Stimulated activated CD4-positive, alpha-beta T cell treated with anti-CD3 and anti-CD28 coated beads, Interleukin-4, amount 100 ng/mL, for 48 hours (primary cell): ENCODE results near the gene KCMF1.

Experiments
- DNase-seq, 2 donors: peaks; one replicate each; pipeline ENCODE4 v3.0.0-alpha.2; 2020; ENCODE audit warnings: low read depth in 2 of 2

The KCMF1 gene

DNA sequence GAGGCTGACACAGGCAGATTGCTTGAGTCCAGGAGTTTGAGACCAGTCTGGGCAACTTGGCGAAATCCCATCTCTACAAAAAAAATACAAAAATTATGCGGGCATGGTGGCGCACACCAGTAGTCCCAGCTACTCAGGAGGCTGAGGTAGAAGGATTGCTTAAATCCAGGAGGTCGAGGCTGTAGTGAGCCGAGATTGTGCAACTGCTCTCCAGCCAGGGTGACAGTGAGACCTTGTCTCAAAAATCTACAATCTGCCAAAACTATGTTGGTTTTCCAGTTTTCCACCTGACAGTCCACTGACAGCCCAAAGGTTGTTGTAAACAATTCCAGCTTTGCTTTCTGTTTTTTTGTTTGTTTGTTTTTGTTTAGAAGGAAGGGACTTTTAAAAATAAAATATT lies 51.3 kb downstream of the KCMF1 start:
- DNase-seq = no peak

DNA sequence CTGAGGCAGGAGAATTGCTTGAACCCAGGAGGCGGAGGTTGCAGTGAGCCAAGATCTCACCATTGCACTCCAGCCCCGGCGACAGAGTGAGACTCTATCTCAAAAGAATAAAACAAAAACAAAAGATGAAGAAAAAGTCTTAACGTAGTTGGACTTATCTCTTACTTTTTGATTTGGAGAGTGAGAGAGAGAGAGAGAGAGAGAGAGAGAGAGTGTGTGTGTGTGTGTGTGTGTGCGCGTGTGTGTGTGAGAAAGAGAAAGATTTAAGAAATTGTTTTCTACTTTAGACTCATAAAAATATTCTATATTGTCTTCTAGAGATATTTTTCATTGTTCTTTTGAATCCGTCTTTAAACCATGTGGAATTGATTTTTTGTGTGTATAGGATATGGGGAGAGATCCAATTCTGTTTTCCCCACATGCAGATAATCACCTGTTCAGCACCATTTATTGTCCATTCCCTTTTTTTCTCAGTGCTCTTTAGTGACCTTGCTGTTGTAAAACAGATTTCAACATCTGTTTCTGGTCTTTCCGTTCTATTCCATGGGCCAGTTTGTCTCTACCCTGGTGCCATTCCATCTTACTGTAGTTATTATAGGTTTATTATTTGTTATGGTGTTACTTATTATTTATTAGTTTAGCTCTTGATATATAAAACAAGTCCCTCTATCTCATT lies 53.5 kb downstream of the KCMF1 start:
- no peak for DNase-seq

DNA sequence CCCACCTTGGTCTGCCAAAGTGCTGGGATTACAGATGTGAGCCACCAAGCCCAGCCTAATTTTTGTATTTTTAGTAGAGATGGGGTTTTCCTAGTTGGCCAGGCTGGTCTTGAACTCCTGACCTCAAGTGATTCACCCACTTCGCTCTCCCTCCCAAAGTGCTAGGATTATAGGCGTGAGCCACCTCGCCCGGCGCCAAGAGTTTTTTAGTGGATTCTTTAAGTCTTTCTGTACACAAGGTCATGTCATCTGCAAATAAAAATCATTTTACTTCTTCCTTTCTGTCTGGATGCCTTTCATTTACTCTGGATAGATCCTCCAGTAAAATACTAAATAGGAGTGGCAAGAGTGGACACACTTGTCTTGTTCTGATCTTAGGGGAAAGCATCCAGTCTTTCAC lies 61.7 kb downstream of the KCMF1 start:
- no peak for DNase-seq

DNA sequence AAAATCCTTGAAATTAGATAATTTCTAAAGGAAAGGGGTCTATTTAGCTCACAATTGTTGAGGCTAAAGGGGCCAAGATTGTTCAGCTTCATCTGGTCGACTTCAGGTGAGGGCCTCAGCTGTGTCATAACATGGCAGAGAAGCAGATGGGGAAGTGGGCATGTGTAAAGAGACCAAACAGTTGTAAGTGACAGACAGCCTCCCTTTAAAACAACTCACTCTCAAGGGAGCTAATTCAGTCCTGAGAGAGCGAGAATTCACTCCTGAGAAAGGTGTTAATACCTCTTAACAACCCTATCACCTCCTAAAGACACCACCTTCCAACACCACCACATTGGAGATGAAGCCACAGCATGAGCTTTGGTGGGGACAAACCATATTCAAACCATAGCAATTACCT lies 62.4 kb downstream of the KCMF1 start:
- no peak for DNase-seq

DNA sequence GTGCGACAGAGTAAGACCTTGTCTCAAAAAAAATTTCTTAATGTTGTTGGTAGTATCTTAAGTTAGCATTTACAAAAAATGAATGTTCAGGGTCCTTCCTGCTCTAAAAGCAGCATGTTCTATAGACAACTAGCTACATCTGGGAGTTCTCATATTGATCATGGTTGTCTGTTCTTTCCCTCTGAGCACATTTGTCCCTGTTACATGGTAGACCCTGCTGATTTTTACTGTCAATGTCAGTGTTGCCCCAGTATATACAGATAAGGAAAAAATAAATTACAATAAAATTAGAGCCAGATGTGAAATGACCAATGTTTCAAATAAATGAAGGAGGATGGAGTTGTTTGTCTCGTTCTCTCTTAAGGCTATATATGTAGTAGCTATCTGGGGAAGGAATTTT lies 63.2 kb downstream of the KCMF1 start:
- no peak for DNase-seq

DNA sequence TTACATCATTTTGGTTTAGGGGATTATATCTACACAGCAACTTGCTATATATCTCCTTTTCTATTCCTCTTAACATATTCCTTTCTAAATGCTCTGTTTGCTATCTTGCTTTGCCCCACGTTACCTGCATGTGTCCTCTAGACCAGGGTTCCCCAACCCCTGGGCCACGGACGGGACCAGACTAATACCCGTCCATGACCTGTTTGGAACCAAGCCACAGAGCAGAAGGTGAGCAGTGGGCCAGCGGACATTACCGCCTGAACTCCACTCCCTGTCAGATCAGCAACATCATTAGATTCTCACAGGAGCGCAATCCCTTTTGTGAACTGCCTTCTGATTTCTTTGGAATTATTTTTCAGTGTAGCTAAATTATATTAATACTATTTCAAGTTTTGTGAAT lies 66.7 kb downstream of the KCMF1 start:
- DNase-seq = no peak

DNA sequence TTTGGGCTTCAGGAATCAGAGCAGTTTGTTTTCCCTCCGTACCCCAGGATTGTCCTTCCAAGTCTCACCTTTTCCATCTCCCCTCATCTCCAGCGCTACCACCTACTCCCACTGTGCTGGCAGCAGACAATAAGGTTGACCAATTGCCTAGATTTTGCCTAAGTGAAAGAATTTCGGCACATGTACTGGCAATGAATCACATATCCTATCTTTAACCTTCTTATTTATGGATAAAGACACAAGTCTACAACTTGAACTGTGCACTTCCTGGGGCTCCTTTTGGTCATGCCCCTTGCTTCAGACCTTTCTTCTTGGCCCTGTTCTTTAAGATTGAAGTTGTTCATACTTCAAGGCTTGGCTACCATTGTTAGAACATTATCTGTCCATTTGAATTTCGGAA lies 71.4 kb downstream of the KCMF1 start:
- DNase-seq = no peak

DNA sequence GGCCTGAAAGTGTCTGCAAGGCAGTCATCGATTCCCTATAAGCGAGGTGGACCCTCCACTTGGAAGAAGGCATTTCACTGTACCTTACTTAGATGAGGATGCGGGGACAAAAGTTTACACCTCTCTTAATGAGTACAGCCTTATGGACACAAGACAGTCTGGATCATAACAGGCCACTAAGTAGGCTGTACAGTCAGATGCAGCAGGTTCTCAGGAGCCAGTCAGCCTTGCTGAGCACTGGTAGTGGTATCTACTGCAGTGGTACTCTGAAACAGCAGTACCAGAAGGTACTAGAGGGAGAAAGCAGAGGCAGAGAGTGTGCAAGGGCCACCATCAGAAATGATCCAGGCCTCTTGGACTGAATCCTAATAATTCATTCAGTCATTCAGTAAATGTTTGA lies 77.6 kb downstream of the KCMF1 start:
- no peak for DNase-seq

DNA sequence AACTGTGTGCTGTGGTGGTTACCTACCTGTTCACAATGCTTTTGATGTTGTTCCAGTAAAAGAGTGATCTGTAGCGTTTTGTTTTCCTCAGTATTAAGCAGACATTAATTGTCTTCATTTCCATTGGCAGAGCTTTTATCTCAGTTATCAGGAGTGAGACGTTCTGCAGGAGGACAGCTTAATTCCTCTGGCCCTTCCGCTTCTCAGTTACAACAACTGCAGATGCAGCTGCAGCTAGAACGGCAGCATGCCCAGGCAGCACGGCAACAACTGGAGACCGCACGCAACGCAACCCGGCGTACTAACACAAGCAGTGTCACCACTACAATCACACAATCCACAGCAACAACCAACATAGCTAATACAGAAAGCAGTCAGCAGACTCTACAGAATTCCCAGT lies 78.3 kb downstream of the KCMF1 start:
- DNase-seq = no peak

DNA sequence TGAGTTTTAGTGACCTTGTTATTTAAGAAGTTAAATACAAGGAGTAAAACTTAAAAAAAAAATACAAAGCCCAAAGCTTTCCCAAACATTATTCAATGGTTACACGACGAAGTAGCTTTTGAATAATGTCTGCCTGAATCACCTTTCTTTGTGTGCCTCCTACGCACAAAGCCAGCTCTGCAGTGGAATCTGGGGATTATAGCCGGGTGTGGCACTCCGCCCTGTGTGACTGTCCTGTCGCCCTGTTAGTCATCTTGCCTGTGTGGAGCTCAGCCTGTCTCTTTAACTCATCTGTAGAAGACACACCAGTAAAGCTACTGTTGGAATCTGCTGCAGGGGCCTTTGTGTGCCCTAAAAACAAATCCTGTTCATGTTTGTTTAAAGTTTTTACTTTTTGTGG lies 82.8 kb downstream of the KCMF1 start:
- DNase-seq = peak in 1 of 2 donors; percentile 4

DNA sequence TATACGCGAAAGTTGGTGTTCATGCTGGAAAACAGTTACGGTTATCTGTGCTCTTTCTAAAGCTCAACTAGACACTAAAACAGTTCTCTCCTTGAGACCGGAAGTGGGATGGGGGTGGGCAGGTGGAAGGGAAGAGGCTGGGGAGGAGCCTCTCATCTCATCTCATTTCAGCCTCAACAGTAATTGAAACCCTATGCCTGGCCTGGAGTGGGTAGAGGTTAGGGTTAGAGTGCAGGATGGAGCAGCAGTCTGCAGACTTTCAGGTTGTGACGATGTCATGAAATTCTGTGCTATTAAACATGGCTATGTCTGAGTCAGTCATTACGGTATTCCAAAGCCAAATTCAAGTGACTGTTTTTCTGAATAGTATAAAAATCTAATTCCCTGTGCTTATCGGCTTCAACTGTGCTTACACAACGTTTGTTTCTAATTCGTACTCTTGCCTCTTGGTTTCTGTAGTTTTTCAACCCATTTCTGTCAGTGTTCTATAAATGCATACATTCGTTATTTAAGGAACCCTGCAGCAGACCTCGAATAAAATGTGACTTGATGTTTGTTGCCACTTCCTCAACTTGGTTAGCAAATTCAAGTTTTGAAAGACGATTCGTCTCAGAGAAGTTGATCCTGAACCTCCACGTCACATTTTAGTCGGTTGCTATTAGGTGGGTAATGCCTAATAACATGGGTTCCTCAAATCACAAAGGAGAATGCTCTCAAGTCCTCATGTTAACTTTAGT lies 86.4 kb downstream of the KCMF1 start:
- DNase-seq = no peak

DNA sequence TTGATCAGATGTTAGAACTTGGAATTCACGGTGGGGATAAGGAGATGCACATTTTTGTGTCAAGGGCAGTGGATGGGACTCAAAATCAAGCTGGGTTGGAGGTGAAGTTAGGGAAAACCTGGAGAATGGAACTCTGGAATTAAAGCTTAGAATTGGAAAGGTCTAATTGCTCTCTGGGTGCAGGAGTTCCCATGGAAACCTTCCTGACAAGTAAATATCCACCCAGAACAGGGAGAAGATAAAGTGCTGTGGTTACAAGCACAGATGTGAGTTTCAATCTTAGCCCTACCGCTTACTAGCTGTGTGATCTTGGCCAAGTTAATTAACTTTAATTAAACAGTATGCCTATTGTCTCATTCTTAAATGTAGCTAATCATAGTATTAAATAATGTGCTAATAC lies 90.9 kb downstream of the KCMF1 start:
- DNase-seq = no peak

DNA sequence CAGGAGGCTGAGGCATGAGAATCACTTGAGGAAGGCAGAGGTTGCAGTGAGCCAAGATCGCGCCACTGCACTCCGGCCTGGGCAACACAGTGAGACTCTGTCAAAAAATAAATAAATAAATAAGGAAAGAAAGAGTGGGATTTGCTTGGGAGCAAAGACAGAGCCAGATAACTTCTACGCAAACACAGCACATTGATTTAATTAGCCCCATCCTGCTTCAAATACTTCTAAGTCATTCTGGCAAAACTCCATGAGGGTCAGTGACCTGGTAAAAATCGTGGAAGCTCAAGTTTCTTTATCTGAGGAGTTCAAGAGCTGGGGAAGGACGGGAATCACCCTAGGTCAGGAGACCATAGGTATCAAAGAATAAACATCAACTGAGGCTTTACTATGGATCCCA lies 91.6 kb downstream of the KCMF1 start:
- DNase-seq = no peak

DNA sequence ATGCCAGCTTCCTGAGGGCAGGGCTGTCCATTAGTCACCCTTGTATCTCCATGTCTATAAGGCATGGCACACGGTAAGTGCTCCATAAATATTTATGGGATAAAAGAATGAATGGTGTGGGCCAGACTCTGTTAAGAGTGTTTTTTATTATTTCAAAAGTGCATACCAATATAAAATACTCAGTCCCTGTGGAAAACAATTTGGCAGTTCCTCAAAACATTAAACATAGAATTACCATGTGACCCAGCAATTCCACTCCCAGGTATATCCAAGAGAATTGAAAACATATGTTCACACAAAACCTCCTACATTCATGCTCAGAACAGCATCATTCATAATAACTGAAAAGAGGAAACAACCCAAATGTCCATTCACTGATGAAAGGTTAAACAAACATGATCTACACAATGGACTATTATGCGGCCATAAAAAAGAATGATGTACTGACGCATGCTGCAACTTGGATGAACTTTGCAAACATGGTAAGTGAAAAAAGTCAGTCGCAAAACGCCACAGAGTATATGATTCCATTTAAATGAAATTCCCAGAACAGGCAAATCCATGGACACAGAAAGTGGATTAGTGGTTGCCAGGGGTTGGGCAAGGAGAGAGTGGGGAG lies 93.1 kb downstream of the KCMF1 start:
- no peak for DNase-seq

DNA sequence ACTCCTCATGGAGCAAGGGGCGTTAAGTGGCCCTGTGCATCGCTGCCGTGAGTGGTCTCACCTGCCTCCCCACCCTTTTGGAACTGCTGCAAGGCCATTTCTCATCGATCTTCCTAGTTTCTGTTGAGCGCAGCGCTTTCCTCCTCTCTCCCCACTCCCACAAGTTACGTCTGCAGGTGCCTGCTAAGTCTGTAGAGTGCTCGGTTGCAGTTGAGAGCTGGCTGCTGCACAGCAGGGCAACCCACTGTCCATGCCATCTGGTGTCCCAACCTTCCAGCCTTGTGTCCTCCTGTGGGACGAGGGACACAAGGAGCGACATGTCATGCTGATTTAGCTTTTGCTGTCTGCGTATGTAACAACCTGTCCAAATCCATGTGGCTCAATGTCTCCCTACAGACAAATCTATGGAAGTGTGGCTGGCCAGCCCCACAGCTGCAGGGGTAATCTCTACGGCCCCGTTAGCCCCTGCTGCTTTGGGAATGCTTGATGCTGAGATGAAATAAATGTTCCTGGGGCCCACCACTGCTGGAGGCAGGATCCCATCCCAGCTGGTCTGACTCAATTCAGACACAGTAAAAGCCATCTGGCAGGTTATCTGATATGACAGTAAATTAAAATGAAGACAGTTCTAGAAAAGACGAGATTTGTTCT lies 94.1 kb downstream of the KCMF1 start:
- no peak for DNase-seq

DNA sequence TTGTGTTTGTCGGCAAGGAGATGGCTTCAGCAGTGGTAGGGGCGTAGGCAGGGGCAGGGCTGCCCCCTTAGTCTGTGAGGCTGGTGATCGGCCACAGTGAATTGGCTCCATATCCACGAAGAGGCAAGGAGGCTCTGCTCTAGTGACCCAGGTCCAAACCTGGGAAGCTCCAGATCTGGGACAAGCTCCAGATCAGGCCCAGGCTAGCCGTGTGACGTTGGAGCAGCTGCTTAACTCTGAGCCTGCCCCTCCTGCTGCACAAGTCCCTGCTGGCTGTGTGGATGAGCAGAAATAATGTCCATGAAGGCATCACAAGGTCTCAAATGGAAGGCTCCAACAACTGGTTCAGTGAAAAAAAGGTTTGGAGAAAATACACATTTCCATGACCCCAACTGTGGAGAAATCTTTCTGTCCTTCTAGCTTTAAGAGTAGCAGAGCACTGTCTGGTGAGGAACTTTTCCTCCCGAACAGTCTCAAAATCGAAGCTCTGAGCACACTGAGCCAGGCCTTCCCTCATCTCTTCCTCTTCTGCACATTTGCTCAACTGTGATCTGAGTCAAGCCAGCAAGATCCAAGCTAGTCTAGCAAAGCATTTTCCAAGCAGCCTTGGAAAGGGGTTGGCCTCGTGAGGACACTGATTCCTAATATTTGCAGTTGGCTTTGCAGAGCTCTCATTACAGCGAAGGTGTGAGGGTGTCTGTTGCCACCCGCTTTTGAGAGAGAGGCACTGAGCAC lies 95.2 kb downstream of the KCMF1 start:
- DNase-seq = no peak

DNA sequence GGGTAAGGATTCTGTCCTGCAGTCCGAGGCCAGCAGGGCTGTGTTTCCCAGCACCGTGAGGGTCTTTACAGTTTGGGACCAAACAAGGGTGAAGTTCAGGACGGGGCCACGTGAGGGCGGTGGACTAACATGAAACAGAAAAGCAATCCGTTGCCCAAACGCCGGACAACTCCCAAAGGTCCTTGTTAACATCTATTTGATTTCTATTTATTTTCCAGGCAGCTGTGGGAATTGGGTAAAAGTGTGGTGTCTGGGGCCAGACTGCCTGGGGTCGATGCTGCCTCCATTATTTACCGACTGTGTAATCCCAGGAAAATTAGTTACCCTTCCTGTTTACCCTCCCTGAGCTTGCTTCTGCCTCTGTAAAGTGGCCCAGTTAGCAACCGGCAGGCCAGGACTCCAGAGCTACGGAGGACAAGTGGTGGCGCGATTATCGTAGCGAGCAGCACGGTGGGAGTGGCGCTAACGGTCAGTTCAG lies 96.0 kb downstream of the KCMF1 start:
- DNase-seq = peak; percentile 36 to 55

DNA sequence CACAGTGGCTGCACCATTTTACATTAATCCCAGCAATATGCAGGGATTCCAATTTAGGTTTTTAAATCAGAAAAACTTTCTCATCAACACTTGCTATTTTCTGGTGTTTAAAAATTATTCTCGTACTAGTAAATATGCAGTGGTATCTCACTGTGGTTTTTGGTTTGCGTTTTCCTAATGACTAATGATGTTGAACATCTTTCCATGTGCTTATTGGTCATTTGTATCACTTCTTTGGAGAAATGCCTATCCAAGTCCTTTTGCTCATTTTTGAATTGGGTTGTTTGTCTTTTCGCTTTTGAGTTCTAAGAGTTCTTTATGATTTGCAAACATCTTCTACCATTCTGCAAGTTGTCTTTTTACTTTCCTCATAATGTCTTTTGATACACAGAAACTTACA lies 100.1 kb downstream of the KCMF1 start:
- no peak for DNase-seq

DNA sequence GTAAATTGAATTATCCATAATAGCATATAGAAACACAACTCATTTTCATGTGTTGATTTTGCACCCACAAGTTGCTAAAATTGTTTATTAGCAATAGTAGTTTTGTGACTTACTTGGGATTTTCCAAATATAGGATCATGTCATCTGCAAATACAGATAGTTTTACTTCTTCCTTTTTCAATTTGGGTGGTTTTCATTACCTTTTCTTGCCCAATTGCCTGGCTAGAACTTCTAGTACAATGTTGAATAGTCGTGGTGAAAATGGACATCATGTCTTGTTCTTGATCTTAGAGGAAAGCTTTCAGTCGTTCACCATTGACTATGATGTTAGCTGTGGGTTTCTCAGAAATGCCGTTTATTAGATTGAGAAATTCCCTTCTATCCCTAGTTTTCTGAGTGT lies 102.1 kb downstream of the KCMF1 start:
- DNase-seq = no peak

DNA sequence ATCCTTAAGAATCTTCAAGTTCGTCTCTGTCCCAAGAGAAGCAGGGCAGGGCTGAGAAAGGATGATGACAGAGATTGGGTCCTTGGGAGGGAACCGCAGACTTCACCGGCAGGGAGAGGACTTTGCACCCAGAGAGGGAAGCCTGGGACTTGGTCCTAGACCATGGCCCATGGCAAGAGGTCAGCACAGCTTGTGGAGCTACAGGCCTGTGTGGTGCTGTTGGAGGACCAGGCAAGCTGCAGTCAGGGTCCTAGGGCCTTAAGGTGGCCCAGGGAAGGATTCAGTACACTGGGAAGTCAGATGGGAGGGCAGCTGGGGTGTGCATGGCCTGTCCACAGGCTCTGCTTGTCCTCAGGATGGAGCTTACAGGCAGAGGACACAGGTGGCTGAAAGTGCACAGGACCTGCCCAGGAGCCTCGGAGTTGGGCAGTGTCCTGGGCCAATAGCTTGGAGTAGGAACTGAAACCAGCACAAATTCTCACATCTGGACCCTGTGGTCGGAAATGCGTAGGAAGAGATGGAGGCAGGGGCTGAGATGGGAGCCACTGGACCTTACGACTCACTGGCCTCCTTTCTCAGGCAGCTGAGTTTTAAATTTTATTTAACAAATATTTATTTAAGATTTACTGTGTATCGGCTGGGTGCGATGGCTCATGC lies 105.8 kb downstream of the KCMF1 start:
- no peak for DNase-seq

DNA sequence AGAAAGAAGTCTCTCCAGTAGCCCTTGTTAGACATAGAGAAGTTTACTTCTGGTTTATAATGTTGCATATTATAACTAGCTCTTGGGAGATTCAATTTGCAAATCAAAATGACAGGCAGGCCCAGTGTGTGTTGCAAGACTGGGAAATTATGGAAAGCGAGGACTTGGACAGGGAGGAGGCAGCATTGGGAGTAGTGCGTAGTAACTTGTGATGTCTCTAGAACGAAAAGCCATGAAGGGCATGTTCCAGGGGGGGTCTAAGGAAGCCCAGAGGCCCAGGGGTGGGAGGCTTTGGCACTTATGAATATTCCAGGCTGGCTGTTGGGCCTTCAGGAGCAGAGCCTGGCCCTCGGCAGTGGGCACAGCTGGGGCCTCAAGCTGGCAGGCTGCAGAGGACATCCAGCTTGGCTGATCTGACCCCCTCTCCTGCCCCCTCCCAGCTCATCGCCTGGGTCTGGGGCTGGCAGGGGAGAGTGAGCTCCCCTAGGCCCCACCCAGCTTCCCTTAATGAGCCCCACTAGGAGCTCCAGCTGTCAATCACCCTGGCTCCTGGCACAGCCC lies 107.0 kb downstream of the KCMF1 start:
- DNase-seq = no peak
